Gastrocnemius medialis (tissue), 4 donors: Measurements from ENCODE around the gene TMEM41A.

Experiments
- POLR2A ChIP-seq, 2 donors: fragments of 450-650 bp; IDR thresholded peaks; one replicate each; pipeline ENCODE4 v1.6.1; 2017; ENCODE audit warnings: antibody characterized with exemption in 2 of 2, mild to moderate bottlenecking in 2 of 2, moderate library complexity in 2 of 2
- TF ChIP-seq, protein P1 (sequence below), 5 experiments: fragments of 450-650 bp in 3 of 5; fragments of 200-600 bp in 2 of 5; sonication (generic) in 2 of 5; IDR thresholded peaks in 4 of 5; conservative IDR thresholded peaks in 1 of 5; 1 replicate in 4 of 5; 2 replicates in 1 of 5; pipeline ENCODE4 v1.5.1; 2016 to 2019; ENCODE audit warnings: antibody characterized with exemption in 5 of 5, mild to moderate bottlenecking in 3 of 5, moderate library complexity in 3 of 5

DNA sequence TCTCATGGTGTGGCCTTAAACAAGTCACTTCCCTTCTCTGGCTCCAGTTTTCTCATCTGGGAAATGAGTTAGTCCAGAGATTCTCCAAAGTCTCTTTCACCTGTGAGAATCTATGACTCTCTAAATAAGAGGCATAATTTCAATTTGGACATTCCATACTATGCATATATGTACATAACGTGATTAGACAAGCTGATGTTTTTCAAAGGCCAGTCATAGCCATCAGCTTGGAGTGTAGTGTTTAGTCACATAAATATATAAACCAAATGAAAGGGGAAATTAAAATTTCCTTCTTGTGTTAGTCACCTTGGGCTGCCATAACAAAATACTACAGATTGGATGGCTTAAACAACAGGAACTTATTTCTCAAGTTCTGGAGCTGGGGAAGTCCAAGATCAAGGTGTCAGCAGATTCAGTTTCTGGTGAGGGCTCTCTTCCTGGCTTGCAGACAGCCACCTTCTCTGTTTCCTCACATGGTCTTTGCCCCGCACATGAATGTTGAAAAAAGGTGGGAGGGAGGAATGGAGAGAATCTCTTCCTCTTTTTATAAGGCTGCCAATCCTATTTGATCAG lies 19.4 kb downstream of the TMEM41A start:
- TF ChIP-seq, protein P1, sequence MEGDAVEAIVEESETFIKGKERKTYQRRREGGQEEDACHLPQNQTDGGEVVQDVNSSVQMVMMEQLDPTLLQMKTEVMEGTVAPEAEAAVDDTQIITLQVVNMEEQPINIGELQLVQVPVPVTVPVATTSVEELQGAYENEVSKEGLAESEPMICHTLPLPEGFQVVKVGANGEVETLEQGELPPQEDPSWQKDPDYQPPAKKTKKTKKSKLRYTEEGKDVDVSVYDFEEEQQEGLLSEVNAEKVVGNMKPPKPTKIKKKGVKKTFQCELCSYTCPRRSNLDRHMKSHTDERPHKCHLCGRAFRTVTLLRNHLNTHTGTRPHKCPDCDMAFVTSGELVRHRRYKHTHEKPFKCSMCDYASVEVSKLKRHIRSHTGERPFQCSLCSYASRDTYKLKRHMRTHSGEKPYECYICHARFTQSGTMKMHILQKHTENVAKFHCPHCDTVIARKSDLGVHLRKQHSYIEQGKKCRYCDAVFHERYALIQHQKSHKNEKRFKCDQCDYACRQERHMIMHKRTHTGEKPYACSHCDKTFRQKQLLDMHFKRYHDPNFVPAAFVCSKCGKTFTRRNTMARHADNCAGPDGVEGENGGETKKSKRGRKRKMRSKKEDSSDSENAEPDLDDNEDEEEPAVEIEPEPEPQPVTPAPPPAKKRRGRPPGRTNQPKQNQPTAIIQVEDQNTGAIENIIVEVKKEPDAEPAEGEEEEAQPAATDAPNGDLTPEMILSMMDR (IDR thresholded peaks at IDR 0.05 in 4 of 5, conservative IDR thresholded peaks at IDR 0.05 in 1 of 5): no peak
- TF ChIP-seq POLR2A (IDR thresholded peaks at IDR 0.05): no peak
